ENCODE measurements around the gene DSCAML1.

- TF ChIP-seq CTCF (conservative IDR thresholded peaks at IDR 0.05; ENCODE audit: low read depth, low read length) (no peak), EZH2 (IDR thresholded peaks at IDR 0.05; ENCODE audit: low read length, unreplicated experiment) (no peak), EZH2phosphoT487 (IDR thresholded peaks at IDR 0.05; ENCODE audit: borderline replicate concordance, low read length) (no peak)
These were observed 337.7 kb downstream of the DSCAML1 start for GRCh38 chr11:117459123-117459978.
